Psoas muscle (tissue), 8 donors: Measurements from ENCODE around the gene DYNLRB1. TPM values are rescaled to one million over a fixed set of nuclear protein-coding genes. Genes with fewer than 3 reads are reported as not detected.
A peak's percentile ranks its signal among the peaks of the same experiment; 100 is the strongest.

Experiments
- ATAC-seq, 4 donors: fragments of 200-7000 bp; cut with Tn5 transposase; one replicate each; pipeline ENCODE4 v1.9.1; 2020; ENCODE audit warnings: moderate library complexity in 3 of 4, mild to moderate bottlenecking in 2 of 4
- DNase-seq, 2 donors: peaks; one replicate each; pipeline ENCODE4 v3.0.0-alpha.2; 2020
- H3K27ac ChIP-seq: fragments of 200-600 bp; one replicate; pipeline ENCODE4 v1.8.0; 2022
- H3K27me3 ChIP-seq, 3 donors: fragments of 200-600 bp in 1 of 3; one replicate each; pipeline versions ENCODE4 v1.6.1 to v1.8.0; 2013 to 2022; ENCODE audit warnings: low read length in 2 of 3, mild to moderate bottlenecking in 2 of 3, moderate library complexity in 1 of 3; ENCODE audit not compliant: insufficient read depth in 3 of 3
- H3K36me3 ChIP-seq, 2 donors: fragments of 200-600 bp in 1 of 2; one replicate each; pipeline versions ENCODE4 v1.6.1 to v1.8.0; 2013 to 2022; ENCODE audit warnings: low read depth in 1 of 2, mild to moderate bottlenecking in 1 of 2, moderate library complexity in 1 of 2; ENCODE audit not compliant: insufficient read depth in 1 of 2
- H3K4me1 ChIP-seq: fragments of 200-600 bp; one replicate; pipeline ENCODE4 v1.8.0; 2022
- H3K4me3 ChIP-seq: fragments of 200-600 bp; one replicate; pipeline ENCODE4 v1.8.0; 2022; ENCODE audit warnings: mild to moderate bottlenecking
- H3K9me3 ChIP-seq: fragments of 200-600 bp; one replicate; pipeline ENCODE4 v1.8.0; 2022
- CTCF ChIP-seq: fragments of 200-600 bp; IDR thresholded peaks from one replicate; pipeline ENCODE4 v1.8.0; 2022; ENCODE audit warnings: antibody characterized with exemption
- WGBS, 3 donors: extraction: QIAGEN DNeasy Blood & Tissue Kit; methylation state at CpG; one replicate each; pipeline versions ENCODE4 v1.1.6 to v1.1.7; 2013; 5-methylcytosine and 5-hydroxymethylcytosine counted together
- intact Hi-C, 2 donors: fragments of 100-400 bp; cut with DNase I; formaldehyde crosslinking; loops; one replicate each; pipeline versions ENCODE4 v1.11.0 to v1.14.2; 2022
- polyA plus RNA-seq, 3 donors: library from polyadenylated mRNA; stranded (reverse); fragments of 200-250 nt; gene quantifications; one replicate each; pipeline ENCODE4 v1.2.3, GENCODE V29; 2013
- total RNA-seq, 4 donors: library from RNA; stranded (reverse); fragmentation: NEBNext Ultra II Directional in 2 of 4; extraction: Animal tissue kit (Norgen Biotek cat#: 25700) in 2 of 4; gene quantifications; one replicate each; pipeline versions ENCODE4 v1.2.1 to v1.2.4, GENCODE V29; 2021 to 2023
- donor health status: healthy with polysubstance abuse.
- donor health status: DM: no; HTN: no; CAD: no; lungs with moderate emphysema.
- donor health status: Bipolar disorder and iron deficiency.
- donor health status: healthy.
- donor health status: DM: yes; HTN: yes; CAD: no.
- donor health status: DM: no; HTN: no; CAD: no.
- donor health status: DM: no; HTN: no; CAD: no.
- donor health status: DM: yes; HTN: yes; CAD: no.

Gene DYNLRB1
- total and polyA plus RNA-seq, 7 donors = 93.2 to 179 (median 119) TPM

GRCh38 chr20:34569598-34569997 is 53.4 kb downstream of the DYNLRB1 start:
- no peak overlapping the region for H3K27ac ChIP-seq
- DNase-seq (no peak), ATAC-seq (no peak)
- H3K27me3 ChIP-seq = no peaks in the 10 kb centered on the region
- H3K4me3 ChIP-seq = no peak overlapping the region
- WGBS, 3 donors = 86 to 94% (median 94%) methylated on average over 2 of the region's 2 CpGs
- H3K9me3 ChIP-seq = no peaks in the 10 kb centered on the region
- intact Hi-C loops = no loop called here
- peaks cover 0 to 44% of the 10 kb centered on the region in 2 donors for H3K36me3 ChIP-seq
- TF ChIP-seq CTCF = no peak
- H3K4me1 ChIP-seq = no peaks in the 10 kb centered on the region

GRCh38 chr20:34570859-34571306 is 54.7 kb downstream of the DYNLRB1 start:
- no peak for TF ChIP-seq CTCF
- Histone ChIP-seq H3K4me3 (no peak overlapping the region), H3K36me3 (peaks cover 0 to 50% of the 10 kb centered on the region in 2 donors), H3K27me3 (no peaks in the 10 kb centered on the region), H3K9me3 (no peaks in the 10 kb centered on the region), H3K4me1 (no peaks in the 10 kb centered on the region), H3K27ac (no peak overlapping the region)
- DNase-seq (no peak), ATAC-seq (peak in 1 of 4 donors; percentile 52)
- intact Hi-C loops = loop anchor here in 1 of 2 donors (10.0 kb wide), 1 partner anchor 184 kb away; no protein-coding TSS in a partner anchor
- WGBS, 3 donors = 53 to 70% (median 61%) methylated on average over 3 of the region's 3 CpGs

GRCh38 chr20:34571753-34572152 is 55.5 kb downstream of the DYNLRB1 start:
- H3K36me3 ChIP-seq = peaks cover 0 to 48% of the 10 kb centered on the region in 2 donors
- no peaks in the 10 kb centered on the region for H3K27me3 ChIP-seq
- no peak for ATAC-seq
- H3K4me3 ChIP-seq = no peak overlapping the region
- no peaks in the 10 kb centered on the region for H3K9me3 ChIP-seq
- no peak for DNase-seq
- intact Hi-C loops = loop anchor here in 1 of 2 donors (10.0 kb wide), 1 partner anchor 183 kb away; no protein-coding TSS in a partner anchor
- TF ChIP-seq CTCF = no peak
- H3K4me1 ChIP-seq = no peaks in the 10 kb centered on the region
- no peak overlapping the region for H3K27ac ChIP-seq
- WGBS, 3 donors = 87 to 92% (median 88%) methylated on average over 5 of the region's 5 CpGs

GRCh38 chr20:34573541-34574300 is 57.5 kb downstream of the DYNLRB1 start:
- ATAC-seq = no peak
- H3K9me3 ChIP-seq = no peaks in the 10 kb centered on the region
- 89 to 93% (median 90%) methylated on average over 7 of the region's 7 CpGs for WGBS, 3 donors
- H3K4me3 ChIP-seq = no peak overlapping the region
- intact Hi-C loops = loop anchor here in 1 of 2 donors (10.0 kb wide), 1 partner anchor 181 kb away; no protein-coding TSS in a partner anchor
- H3K27me3 ChIP-seq = no peaks in the 10 kb centered on the region
- H3K4me1 ChIP-seq = peaks cover 8% of the 10 kb centered on the region
- H3K36me3 ChIP-seq = peaks cover 0 to 44% of the 10 kb centered on the region in 2 donors
- no peak for DNase-seq
- no peak for TF ChIP-seq CTCF
- H3K27ac ChIP-seq = no peak overlapping the region
